Fibroblast of pulmonary artery (primary cell): Measurements from ENCODE around the gene RGS17.

Source experiments
- DNase-seq: peaks from one replicate; pipeline ENCODE4 v3.0.0-alpha.2; 2010; ENCODE audit warnings: low read depth
- H3K4me3 ChIP-seq: replicated peaks from 2 replicates; pipeline ENCODE4 v1.5.1; 2011; ENCODE audit warnings: low read depth, mild to moderate bottlenecking, control low read depth, low read length, moderate library complexity
- CTCF ChIP-seq: IDR thresholded peaks from 2 replicates; pipeline ENCODE4 v1.5.1; 2011; ENCODE audit warnings: mild to moderate bottlenecking, control low read depth, low read length, inconsistent platforms; ENCODE audit errors: missing control alignments

The RGS17 gene

DNA sequence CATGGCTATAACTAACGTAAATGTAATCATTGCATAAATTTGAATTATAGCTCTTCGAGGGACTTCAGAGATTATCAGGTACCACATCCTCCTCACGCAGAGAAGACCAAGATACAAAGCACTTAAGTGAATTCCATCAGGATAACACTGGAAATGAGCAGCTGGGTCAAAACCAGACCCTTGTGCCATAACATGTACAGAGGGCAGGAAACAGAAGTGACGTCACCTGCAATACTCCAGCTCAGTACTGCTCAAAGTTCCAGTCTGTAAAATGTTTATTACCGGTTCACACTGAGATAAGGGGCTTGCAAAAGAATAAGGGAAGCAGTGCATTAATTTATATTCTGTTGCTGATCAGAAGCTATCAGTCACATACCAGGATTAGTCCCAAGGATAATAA, 45.8 kb downstream of the RGS17 start:
- no peak overlapping the region for H3K4me3 ChIP-seq
- peak; percentile 51 for DNase-seq
- TF ChIP-seq CTCF, result no peak

GRCh38 chr6:153084393-153084792, 46.7 kb downstream of the RGS17 start:
- no peak for TF ChIP-seq CTCF
- H3K4me3 ChIP-seq, result no peak overlapping the region
- DNase-seq, result peak; percentile 75

DNA sequence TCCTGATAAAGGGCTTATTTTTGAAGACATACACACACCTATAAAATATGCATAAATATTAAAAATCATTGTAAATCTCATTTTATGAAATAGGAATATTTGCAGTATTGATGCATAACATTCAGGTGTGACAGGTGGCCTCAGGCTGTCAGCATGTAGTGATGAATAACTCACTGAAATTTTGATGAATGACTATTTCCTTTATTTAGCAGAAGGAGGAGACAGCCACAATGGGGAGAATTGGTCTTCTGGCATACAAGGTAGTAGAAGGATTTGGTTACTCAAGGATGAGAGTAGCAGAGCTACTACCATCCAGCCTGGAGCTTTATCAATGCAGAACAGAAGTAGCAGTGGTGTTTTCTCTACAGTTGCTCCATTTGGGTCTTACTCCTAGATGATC, 47.2 kb downstream of the RGS17 start:
- H3K4me3 ChIP-seq, result no peak overlapping the region
- DNase-seq, result no peak
- TF ChIP-seq CTCF, result no peak

DNA sequence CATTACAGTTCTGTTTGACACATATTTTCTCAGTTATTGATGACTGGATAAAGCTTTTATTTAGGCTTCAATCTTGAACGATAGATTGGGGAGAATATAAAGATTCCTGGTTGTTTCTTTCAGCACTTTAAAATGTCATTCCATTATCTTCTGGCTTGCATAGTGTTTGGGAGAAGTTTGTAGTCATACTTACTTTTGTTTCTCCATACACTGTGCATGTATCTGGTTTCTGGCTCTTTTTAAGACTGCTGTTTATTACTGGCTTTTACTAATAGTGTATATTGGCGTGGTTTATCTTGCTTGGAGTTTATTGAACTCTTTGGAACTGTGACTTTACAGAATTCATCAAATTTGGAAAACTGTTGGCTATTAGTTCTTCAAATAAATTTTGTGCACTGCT, 49.2 kb downstream of the RGS17 start:
- no peak for TF ChIP-seq CTCF
- DNase-seq, result no peak
- no peak overlapping the region for H3K4me3 ChIP-seq

DNA sequence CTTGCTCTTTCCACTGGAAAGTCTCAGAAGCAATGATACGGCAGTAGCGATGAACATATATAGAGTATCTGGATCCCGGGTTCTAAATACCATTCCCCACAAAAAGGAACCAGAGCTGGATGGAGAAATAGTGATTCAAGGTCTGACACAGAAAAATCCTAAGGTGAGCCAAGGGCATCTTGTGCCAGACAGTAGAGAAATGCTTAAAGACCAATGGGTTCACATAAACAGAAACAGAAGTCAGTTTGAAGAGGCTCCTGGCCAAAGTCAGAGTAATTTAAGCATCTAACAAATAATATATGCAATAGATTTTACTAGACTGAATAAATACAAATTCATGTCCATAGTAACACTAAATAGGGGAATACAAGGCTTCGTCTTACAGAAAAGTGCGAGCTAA, 54.7 kb downstream of the RGS17 start:
- no peak for TF ChIP-seq CTCF
- no peak for DNase-seq
- no peak overlapping the region for H3K4me3 ChIP-seq

GRCh38 chr6:153074761-153075160, 56.3 kb downstream of the RGS17 start:
- no peak for TF ChIP-seq CTCF
- peak; percentile 54 for DNase-seq
- no peak overlapping the region for H3K4me3 ChIP-seq

DNA sequence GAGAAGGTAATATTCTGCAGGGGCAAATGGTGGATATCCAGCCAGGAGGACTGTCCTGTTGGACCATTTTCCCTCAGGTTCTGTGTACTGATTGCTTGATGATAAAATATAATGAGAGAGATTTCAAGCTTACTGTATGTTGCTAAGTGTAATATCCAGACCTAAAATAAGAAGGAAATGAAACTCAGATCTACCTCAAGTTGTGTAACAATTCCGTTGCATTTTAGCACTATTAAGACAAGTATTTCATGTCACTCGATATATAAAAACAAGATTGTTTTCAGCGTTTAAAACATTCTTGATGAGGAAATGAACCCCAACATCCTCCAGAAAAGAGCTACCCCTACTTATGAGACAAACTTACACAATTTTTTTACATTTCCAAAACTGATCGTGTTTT, 57.2 kb downstream of the RGS17 start:
- DNase-seq, result no peak
- no peak for TF ChIP-seq CTCF
- no peak overlapping the region for H3K4me3 ChIP-seq
